ENCODE results near the gene FHOD1.

DNA sequence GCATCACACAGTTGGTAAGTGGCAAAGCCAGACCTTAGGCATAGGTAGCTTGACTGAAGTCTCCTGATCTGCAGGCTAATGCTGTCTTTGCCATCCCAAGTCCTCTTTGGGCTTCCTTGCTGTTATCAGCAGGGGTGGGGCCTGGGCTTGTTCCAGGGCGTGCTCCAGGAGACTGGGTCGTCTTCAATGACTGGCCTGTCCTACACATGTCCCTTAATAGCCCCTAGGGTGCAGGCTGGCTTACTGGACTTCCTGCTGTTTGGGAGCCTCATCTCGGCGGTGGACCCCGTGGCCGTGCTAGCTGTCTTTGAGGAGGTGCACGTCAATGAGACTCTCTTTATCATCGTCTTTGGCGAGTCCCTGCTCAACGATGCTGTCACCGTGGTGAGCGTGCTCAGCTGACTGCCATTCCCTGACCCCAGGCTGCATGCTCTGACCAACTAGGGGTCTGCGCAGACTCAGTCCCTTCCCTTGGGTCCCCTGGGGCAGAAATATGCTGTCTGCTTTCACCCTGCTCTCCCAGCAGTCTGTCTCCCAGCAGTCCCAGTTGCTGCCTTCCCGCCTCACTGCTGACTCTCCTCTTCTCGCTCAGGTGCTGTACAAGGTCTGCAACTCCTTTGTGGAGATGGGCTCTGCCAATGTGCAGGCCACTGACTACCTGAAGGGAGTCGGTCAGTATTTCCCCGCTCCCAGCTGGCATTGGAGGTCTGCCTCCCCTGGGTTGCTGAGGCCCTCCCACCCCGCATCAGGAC is 7.7 kb upstream of the FHOD1 start:
- TF ChIP-seq, protein P1, sequence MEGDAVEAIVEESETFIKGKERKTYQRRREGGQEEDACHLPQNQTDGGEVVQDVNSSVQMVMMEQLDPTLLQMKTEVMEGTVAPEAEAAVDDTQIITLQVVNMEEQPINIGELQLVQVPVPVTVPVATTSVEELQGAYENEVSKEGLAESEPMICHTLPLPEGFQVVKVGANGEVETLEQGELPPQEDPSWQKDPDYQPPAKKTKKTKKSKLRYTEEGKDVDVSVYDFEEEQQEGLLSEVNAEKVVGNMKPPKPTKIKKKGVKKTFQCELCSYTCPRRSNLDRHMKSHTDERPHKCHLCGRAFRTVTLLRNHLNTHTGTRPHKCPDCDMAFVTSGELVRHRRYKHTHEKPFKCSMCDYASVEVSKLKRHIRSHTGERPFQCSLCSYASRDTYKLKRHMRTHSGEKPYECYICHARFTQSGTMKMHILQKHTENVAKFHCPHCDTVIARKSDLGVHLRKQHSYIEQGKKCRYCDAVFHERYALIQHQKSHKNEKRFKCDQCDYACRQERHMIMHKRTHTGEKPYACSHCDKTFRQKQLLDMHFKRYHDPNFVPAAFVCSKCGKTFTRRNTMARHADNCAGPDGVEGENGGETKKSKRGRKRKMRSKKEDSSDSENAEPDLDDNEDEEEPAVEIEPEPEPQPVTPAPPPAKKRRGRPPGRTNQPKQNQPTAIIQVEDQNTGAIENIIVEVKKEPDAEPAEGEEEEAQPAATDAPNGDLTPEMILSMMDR (conservative IDR thresholded peaks at IDR 0.05), result no peak
- no peak for TF ChIP-seq EZH2 (IDR thresholded peaks at IDR 0.05; ENCODE audit: low read depth)

Data from PC-9 (cell line).